LNCaP clone FGC (cell line): ENCODE measurements around the gene FEV.
A peak's percentile ranks its signal among the peaks of the same experiment; 100 is the strongest.

Experiments
- DNase-seq: peaks from one replicate; pipeline ENCODE4 v3.0.0-alpha.2; 2011; ENCODE audit warnings: low read depth
- H3K4me3 ChIP-seq: 2 replicates; pipeline ENCODE4 v1.5.1; 2011; ENCODE audit warnings: mild to moderate bottlenecking, low read depth, low read length, control low read depth
- CTCF ChIP-seq: IDR thresholded peaks from 2 replicates; pipeline ENCODE4 v1.5.1; 2012; ENCODE audit warnings: mild to moderate bottlenecking; ENCODE audit not compliant: control insufficient read depth, insufficient read depth; ENCODE audit errors: extremely low read depth

Gene FEV

GRCh38 chr2:218999881-219000568 is 15.0 kb upstream of the FEV start:
- H3K4me3 ChIP-seq: no peak overlapping the region
- no peak for DNase-seq
- no peak for TF ChIP-seq CTCF

GRCh38 chr2:218999021-218999880 is 14.3 kb upstream of the FEV start:
- H3K4me3 ChIP-seq: no peak overlapping the region
- DNase-seq: no peak
- TF ChIP-seq CTCF: no peak

GRCh38 chr2:218998414-218999002 is 13.5 kb upstream of the FEV start:
- DNase-seq: no peak
- H3K4me3 ChIP-seq: no peak overlapping the region
- no peak for TF ChIP-seq CTCF

- no peak for TF ChIP-seq CTCF
- no peak for DNase-seq
- H3K4me3 ChIP-seq: no peak overlapping the region
Measured at GRCh38 chr2:218997731-218998130, 12.7 kb upstream of the FEV start.

GRCh38 chr2:218996937-218997336 is 12.0 kb upstream of the FEV start:
- TF ChIP-seq CTCF: no peak
- peak overlapping the region; percentile 54; the same call in 1 of the 2 replicates for H3K4me3 ChIP-seq
- DNase-seq: no peak

GRCh38 chr2:218995972-218996711 is 11.2 kb upstream of the FEV start:
- DNase-seq: no peak
- peak overlapping the region; percentile 54 for H3K4me3 ChIP-seq

More at GRCh38 chr2:218995972-218996711, 11.2 kb upstream of the FEV start:
- TF ChIP-seq CTCF: peak; percentile 96
